H7 (cell line): Measurements from ENCODE around the gene IL2RA. TPM values are rescaled to one million over a fixed set of nuclear protein-coding genes. Genes with fewer than 3 reads are reported as not detected.
"Not testable (repeated sequence)": the region's sequence is repeated elsewhere in the genome, so short reads cannot be mapped to it uniquely, and the experiment has no call there.

ENCODE experiments used
- DNase-seq: peaks from one replicate; pipeline ENCODE4 v3.0.0; 2012
- H3K27me3 ChIP-seq: 2 replicates; pipeline ENCODE4 v1.6.0; 2011; ENCODE audit warnings: mild to moderate bottlenecking, low read length; ENCODE audit not compliant: control insufficient read depth, insufficient read depth
- H3K36me3 ChIP-seq: replicated peaks from 2 replicates; pipeline ENCODE4 v1.5.1; 2011; ENCODE audit warnings: low read length; ENCODE audit not compliant: control insufficient read depth, insufficient read depth
- H3K4me3 ChIP-seq: 2 replicates; pipeline ENCODE4 v1.5.1; 2011; ENCODE audit warnings: low read depth, mild to moderate bottlenecking, control low read depth, low read length, moderate library complexity; ENCODE audit not compliant: insufficient read depth
- total RNA-seq: library from RNA; depleted of rRNA; stranded (reverse); fragments of >200 nt; shearing (Covaris generic); gene quantifications from 2 replicates; pipeline ENCODE4 v1.2.3, GENCODE V29; 2014

The IL2RA gene
- total RNA-seq, 1 experiment from 2014 or later, result not detected

- Histone ChIP-seq H3K4me3 (no peak overlapping the region), H3K27me3 (no peaks in the 10 kb centered on the region; the same call in 1 of the 2 replicates), H3K36me3 (no peaks in the 10 kb centered on the region)
- DNase-seq, result no peak
Observed at GRCh38 chr10:6071181-6072175, 9.3 kb upstream of the IL2RA start.

GRCh38 chr10:6070660-6071059 is 8.5 kb upstream of the IL2RA start:
- no peaks in the 10 kb centered on the region for H3K36me3 ChIP-seq
- DNase-seq, result no peak
- H3K4me3 ChIP-seq, result no peak overlapping the region
- no peaks in the 10 kb centered on the region; the same call in 1 of the 2 replicates for H3K27me3 ChIP-seq

DNA sequence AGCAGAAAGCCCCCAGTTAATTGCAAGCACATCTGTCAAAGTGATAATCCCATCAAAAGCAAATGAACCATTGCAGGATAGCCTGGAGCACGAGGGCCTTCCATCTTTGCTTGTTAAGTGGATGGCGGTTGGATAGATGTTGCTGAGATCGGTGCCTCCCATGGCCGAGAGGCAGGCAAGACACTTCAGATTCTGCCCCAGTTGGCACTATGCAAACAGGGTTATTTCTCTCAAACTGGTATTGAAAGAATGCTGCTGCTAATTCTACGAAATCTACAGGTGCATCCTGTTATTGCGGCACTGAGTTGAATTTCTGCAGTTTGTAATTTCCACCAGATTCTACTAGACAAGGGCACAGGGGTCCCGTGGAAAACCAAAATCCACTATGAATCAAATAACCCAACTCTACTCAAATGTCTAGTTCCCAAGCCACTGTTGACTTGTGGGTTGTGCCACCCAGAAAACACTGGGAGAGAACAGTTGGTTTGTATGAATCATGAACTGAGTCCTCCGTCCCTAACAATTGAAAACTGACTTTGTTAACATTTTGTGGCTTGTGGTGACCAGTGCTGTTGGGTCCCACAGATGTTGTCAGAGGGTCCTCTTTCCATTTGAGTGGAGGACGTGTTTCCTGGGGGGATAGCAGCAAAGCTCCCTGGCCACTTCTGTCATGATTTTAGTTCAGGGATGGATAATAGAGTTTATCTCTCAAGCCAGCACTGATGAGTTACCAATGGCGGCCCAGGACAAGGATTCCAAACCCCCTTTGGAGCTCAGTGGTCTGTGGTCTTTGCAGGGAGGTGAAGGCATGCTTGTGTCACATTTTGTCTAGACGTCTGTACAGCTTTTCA is 7.1 kb upstream of the IL2RA start:
- DNase-seq, result no peak
- Histone ChIP-seq H3K4me3 (no peak overlapping the region), H3K36me3 (no peaks in the 10 kb centered on the region), H3K27me3 (no peaks in the 10 kb centered on the region)

DNA sequence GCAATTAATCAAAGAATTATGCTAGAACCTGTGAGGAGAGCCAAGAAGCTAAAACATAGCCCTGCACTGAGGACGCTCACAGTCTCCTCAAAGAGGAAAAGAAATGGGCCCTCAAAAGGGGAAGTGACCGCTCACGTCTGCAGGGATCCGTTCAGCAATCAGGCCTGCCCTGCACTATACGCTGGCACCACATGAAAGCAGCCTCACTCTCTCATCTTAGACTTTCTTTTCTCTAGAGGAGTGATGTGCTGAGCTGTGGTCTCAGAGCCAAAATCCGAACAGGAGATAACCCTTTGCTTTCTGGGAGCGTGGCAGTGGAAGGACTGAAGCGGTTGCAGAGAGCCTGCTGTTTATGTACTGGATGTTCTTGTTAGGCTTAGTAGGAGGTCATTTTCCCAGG is 6.3 kb upstream of the IL2RA start:
- no peaks in the 10 kb centered on the region for H3K36me3 ChIP-seq
- H3K4me3 ChIP-seq, result no peak overlapping the region
- DNase-seq, result no peak
- no peaks in the 10 kb centered on the region for H3K27me3 ChIP-seq

GRCh38 chr10:6068006-6068405 is 5.8 kb upstream of the IL2RA start:
- no peaks in the 10 kb centered on the region for H3K27me3 ChIP-seq
- no peak for DNase-seq

GRCh38 chr10:6067457-6067856 is 5.3 kb upstream of the IL2RA start:
- H3K36me3 ChIP-seq, result no peaks in the 10 kb centered on the region
- no peaks in the 10 kb centered on the region for H3K27me3 ChIP-seq
- H3K4me3 ChIP-seq, result no peak overlapping the region
- no peak for DNase-seq

More at GRCh38 chr10:6068006-6068405, 5.8 kb upstream of the IL2RA start:
- no peaks in the 10 kb centered on the region for H3K36me3 ChIP-seq
- no peak overlapping the region for H3K4me3 ChIP-seq

- DNase-seq, result no peak
- Histone ChIP-seq H3K4me3 (no peak overlapping the region), H3K36me3 (no peaks in the 10 kb centered on the region), H3K27me3 (no peaks in the 10 kb centered on the region)
Observed at GRCh38 chr10:6065835-6066234, 3.7 kb upstream of the IL2RA start.

DNA sequence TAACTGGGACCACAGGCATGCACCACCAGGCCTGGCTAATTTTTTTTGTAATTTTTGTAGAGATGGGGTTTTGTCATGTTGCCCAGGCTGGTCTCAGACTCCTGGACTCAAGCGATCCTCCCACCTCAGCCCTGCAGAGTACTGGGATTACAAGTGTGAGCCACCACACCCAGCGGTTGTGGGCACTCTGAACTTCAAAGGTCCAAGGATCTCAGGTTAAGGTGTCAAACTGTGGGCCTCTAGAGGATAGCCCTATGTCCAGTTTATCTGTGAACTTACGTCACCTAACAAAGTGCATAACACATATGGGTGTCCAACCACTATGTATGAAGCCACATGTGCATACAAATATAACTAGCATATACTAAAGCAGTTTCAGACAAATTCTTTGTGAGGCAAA is 3.2 kb upstream of the IL2RA start:
- H3K4me3 ChIP-seq, result no peak overlapping the region
- H3K36me3 ChIP-seq, result no peaks in the 10 kb centered on the region
- DNase-seq, result no peak
- H3K27me3 ChIP-seq, result no peaks in the 10 kb centered on the region

GRCh38 chr10:6064726-6065125 is 2.6 kb upstream of the IL2RA start:
- not testable (repeated sequence) for DNase-seq, H3K36me3 ChIP-seq, H3K27me3 ChIP-seq, H3K4me3 ChIP-seq

DNA sequence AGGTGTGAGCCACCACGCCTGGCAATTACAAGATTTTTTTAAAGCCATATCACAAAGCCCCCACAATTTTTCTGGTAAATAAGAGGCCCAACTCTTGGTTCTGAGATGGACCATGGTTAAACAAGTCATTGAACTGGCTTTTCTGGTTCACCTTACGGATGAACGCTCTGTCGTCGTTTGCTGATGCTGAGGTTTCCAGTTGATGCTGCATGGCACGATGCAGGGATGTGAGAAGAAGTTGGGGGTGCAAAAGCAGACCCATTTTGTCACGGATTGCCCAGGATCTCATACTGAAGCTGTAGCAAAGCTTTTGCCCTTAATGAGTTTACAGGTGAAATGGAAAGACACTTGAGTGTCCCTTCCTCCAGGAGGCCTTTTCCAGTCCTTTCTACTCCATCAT is 2.0 kb upstream of the IL2RA start:
- no peaks in the 10 kb centered on the region for H3K27me3 ChIP-seq
- DNase-seq, result no peak
- no peak overlapping the region for H3K4me3 ChIP-seq
- H3K36me3 ChIP-seq, result no peaks in the 10 kb centered on the region

DNA sequence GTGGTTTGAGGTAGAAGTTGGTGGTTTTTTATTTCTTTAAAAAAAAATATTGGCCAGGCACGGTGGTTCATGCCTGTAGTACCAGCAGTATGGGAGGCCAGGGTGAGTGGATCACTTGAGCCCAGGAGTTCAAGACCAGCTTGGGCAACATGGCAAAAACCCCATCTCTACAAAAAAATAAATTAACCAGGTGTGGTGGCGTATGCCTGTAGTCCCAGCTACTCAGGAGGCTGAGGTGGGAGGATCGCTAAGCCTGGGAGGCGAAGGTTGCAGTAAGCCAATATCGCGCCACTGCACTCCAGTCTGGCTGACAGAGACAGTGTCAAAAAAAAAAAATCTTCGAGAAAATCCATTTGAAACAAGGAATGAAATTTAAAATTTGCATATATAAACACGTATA is 1.1 kb downstream of the IL2RA start:
- DNase-seq, result no peak
- Histone ChIP-seq H3K27me3 (no peaks in the 10 kb centered on the region), H3K4me3 (no peak overlapping the region), H3K36me3 (no peaks in the 10 kb centered on the region)

DNA sequence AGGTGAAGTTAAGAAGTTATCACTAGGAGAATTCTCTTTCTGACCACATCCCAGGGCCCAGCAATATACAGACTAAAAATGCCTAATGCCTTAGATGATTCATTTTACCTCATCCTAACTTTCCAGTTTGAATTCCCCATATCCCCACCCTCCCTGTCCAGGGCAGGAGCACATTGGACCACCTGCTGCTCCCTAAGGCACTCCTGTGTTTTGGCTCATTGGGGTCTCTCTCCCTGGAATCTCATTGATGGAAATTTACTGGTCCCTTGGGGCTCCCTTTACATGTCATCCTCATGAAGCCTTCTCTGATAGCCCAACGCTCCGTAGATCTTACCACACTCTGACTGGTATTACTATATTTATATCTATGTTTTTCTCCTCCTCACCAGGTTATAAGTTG is 2.7 kb downstream of the IL2RA start:
- Histone ChIP-seq H3K27me3 (no peaks in the 10 kb centered on the region), H3K36me3 (no peaks in the 10 kb centered on the region), H3K4me3 (no peak overlapping the region)
- DNase-seq, result no peak

DNA sequence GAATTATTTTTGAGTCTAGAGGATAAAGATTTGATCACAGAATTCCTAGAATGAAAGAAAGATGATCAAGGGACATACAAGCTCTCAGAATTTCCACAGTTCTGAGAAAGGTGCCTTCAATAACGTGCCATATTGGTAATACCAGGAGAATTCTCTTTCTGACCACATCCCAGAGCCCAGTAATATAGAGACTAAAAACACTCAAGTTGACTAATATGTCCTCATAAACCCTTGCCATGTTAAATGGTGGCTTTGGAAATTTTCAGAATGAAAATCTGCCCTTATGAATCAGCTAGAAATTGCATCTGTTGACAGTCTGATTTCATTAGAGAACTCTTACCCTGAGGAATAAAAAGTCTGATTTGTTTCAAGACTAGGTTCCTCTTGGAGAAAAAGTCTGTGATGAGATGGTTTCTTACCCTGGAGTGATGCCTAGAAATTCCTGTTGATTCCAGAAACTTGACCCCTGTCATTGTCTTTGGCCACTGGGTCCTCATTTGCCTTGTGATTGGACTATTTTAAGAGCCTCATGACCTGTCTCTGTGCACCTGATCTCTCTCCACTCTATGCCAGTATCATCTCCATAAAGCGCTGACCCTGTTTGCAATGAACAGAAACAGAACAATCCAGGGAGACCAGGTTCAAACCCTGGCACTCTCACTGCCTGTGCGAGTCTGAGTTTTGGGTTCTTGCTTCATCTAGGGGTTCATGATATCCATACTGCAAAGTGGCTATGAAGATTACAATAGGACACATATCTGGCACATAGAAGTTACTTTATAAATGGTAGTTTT is 3.3 kb downstream of the IL2RA start:
- DNase-seq, result no peak
- Histone ChIP-seq H3K36me3 (no peaks in the 10 kb centered on the region), H3K4me3 (no peak overlapping the region), H3K27me3 (no peaks in the 10 kb centered on the region)

DNA sequence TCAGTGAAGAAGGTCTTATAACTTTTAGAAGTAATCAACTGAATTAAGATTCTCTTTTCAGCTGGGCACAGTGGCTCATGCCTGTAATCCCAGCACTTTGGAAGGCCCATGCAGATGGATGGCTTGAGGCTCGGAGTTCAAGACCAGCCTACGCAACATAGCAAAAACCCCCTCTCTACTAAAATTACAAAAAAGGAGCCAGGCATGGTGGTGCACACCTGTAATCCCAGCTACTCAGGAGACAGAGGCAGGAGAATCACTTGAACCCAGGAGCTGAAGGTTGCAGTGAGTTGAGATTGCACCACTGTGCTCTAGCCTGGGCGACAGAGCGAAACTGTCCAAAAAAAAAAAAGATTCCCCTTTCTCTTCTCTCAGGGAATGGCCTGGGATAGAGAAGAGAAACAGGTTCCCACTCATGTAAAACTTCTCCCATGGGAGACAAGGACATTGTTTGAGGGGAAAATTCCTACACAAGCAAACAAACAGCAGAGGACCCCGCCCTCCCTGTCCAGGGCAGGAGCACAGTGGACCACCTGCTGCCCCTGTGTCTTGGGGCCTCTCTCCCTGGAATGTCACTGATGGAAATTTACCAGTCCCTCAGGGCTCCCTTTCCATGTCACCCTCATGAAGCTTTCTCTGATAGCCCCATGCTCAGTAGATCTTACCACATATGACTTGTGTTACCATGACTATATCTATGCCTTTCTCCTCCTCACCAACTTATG is 5.6 kb downstream of the IL2RA start:
- Histone ChIP-seq H3K27me3 (no peaks in the 10 kb centered on the region), H3K4me3 (no peak overlapping the region), H3K36me3 (no peaks in the 10 kb centered on the region)
- DNase-seq, result no peak
